ENCODE data around the gene SLC7A5. TPM values are rescaled to one million over a fixed set of nuclear protein-coding genes. Genes with fewer than 3 reads are reported as not detected.
"Not testable (repeated sequence)": the region's sequence is repeated elsewhere in the genome, so short reads cannot be mapped to it uniquely, and the experiment has no call there.

The SLC7A5 gene
- total and polyA plus RNA-seq, 2 of the 13 experiments (the other 11 are each of a cell fraction or from before 2014, with no cell fraction given) = 79.6 to 155 TPM

DNA sequence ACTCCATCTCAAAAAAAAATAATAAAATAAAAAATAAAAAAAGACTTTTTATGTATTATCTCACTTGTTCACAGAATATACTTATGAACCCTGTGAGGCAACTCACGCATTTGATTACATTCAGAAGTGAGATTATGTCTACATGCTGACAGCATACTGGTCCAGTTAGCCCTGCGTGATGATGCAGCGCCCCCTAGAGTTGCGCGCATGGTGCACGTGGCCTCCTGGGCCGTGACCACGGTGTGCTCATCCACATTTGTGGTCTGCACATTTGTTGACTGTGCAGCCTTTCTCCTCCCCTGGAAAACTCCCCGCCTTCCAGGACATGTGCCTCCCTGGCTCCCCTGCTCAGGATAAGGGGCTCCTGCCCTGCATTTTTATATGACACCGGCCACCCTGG lies 20.5 kb upstream of the SLC7A5 start:
- DNase-seq (ENCODE audit: low spot score); POLR2A ChIA-PET; H3K27me3 ChIP-seq (ENCODE audit: control insufficient read depth in 1 of 2, insufficient read depth in 2 of 2, low read length in 2 of 2); H4K20me1 ChIP-seq (ENCODE audit: insufficient read depth, low read length); H3K27ac ChIP-seq (ENCODE audit: extremely low read length, insufficient read depth, low read length); H2AFZ ChIP-seq (ENCODE audit: low read length); H3K79me2 ChIP-seq (ENCODE audit: insufficient read depth, low read length); in situ Hi-C loops (cut with HindIII; ENCODE audit: extremely low pct_ligation_motif_present, low pct_unique_long_range_greater_than_20kb); H3K9ac ChIP-seq (ENCODE audit: insufficient read depth, low read depth, low read length); H3K9me3 ChIP-seq (ENCODE audit: low read length); H3K4me2 ChIP-seq (ENCODE audit: low read depth, low read length); FAIRE-seq; intact Hi-C loops (cut with micrococcal nuclease; ENCODE audit: unreplicated experiment); H3K4me3 ChIP-seq (replicated peaks in 1 of 3; ENCODE audit: insufficient read depth in 1 of 3, low read depth in 2 of 3, low read length in 3 of 3); BruUV-seq (replicated peaks): not testable (repeated sequence)
- 0 out of 3 replicates have a peak, but pooled peaks have one; percentile 2 for ATAC-seq
- Histone ChIP-seq H3K4me1 (ENCODE audit: insufficient read depth, low read length) (peaks cover 17% of the 10 kb centered on the region), H3K36me3 (replicated peaks in 1 of 2; ENCODE audit: control insufficient read depth in 1 of 2, insufficient read depth in 2 of 2, low read length in 2 of 2) (peaks cover 7 to 18% of the 10 kb centered on the region in 2 experiments; a peak in 3 of 5 replicates)
- CTCF ChIA-PET (ENCODE audit: low intra/inter-chr PET ratio, low total read pairs) = interaction anchor here (0.7 kb wide), 1 partner anchor 111 kb away, joined by 3 read pairs; no protein-coding TSS in a partner anchor
- TF ChIP-seq STAG1 (CRISPR knock-in tag; IDR thresholded peaks at IDR 0.05) (peak; percentile 62), HOXA3 (CRISPR knock-in tag; IDR thresholded peaks at IDR 0.05) (peak; percentile 64), ZBTB38 (CRISPR knock-in tag; IDR thresholded peaks at IDR 0.05) (peak; percentile 47; the same call in 1 of the 2 replicates), RAD21 (CRISPR knock-in tag; IDR thresholded peaks at IDR 0.05) (peak; percentile 36; the same call in 1 of the 2 replicates), ZNF768 (CRISPR knock-in tag; IDR thresholded peaks at IDR 0.05) (peak; percentile 30; the same call in 1 of the 2 replicates), RBM22 (optimal IDR thresholded peaks at IDR 0.05; ENCODE audit: low read length) (peak; percentile 17)
- TF ChIP-seq, protein P1, sequence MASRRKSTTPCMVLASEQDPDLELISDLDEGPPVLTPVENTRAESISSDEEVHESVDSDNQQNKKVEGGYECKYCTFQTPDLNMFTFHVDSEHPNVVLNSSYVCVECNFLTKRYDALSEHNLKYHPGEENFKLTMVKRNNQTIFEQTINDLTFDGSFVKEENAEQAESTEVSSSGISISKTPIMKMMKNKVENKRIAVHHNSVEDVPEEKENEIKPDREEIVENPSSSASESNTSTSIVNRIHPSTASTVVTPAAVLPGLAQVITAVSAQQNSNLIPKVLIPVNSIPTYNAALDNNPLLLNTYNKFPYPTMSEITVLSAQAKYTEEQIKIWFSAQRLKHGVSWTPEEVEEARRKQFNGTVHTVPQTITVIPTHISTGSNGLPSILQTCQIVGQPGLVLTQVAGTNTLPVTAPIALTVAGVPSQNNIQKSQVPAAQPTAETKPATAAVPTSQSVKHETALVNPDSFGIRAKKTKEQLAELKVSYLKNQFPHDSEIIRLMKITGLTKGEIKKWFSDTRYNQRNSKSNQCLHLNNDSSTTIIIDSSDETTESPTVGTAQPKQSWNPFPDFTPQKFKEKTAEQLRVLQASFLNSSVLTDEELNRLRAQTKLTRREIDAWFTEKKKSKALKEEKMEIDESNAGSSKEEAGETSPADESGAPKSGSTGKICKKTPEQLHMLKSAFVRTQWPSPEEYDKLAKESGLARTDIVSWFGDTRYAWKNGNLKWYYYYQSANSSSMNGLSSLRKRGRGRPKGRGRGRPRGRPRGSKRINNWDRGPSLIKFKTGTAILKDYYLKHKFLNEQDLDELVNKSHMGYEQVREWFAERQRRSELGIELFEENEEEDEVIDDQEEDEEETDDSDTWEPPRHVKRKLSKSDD (CRISPR knock-in tag; IDR thresholded peaks at IDR 0.05; ENCODE audit: low read depth) = peak; percentile 67; the same call in 1 of the 2 replicates
- TF ChIP-seq, protein P2, sequence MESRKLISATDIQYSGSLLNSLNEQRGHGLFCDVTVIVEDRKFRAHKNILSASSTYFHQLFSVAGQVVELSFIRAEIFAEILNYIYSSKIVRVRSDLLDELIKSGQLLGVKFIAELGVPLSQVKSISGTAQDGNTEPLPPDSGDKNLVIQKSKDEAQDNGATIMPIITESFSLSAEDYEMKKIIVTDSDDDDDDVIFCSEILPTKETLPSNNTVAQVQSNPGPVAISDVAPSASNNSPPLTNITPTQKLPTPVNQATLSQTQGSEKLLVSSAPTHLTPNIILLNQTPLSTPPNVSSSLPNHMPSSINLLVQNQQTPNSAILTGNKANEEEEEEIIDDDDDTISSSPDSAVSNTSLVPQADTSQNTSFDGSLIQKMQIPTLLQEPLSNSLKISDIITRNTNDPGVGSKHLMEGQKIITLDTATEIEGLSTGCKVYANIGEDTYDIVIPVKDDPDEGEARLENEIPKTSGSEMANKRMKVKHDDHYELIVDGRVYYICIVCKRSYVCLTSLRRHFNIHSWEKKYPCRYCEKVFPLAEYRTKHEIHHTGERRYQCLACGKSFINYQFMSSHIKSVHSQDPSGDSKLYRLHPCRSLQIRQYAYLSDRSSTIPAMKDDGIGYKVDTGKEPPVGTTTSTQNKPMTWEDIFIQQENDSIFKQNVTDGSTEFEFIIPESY (CRISPR knock-in tag; IDR thresholded peaks at IDR 0.05) = peak; percentile 98
- TF ChIP-seq, protein P3, sequence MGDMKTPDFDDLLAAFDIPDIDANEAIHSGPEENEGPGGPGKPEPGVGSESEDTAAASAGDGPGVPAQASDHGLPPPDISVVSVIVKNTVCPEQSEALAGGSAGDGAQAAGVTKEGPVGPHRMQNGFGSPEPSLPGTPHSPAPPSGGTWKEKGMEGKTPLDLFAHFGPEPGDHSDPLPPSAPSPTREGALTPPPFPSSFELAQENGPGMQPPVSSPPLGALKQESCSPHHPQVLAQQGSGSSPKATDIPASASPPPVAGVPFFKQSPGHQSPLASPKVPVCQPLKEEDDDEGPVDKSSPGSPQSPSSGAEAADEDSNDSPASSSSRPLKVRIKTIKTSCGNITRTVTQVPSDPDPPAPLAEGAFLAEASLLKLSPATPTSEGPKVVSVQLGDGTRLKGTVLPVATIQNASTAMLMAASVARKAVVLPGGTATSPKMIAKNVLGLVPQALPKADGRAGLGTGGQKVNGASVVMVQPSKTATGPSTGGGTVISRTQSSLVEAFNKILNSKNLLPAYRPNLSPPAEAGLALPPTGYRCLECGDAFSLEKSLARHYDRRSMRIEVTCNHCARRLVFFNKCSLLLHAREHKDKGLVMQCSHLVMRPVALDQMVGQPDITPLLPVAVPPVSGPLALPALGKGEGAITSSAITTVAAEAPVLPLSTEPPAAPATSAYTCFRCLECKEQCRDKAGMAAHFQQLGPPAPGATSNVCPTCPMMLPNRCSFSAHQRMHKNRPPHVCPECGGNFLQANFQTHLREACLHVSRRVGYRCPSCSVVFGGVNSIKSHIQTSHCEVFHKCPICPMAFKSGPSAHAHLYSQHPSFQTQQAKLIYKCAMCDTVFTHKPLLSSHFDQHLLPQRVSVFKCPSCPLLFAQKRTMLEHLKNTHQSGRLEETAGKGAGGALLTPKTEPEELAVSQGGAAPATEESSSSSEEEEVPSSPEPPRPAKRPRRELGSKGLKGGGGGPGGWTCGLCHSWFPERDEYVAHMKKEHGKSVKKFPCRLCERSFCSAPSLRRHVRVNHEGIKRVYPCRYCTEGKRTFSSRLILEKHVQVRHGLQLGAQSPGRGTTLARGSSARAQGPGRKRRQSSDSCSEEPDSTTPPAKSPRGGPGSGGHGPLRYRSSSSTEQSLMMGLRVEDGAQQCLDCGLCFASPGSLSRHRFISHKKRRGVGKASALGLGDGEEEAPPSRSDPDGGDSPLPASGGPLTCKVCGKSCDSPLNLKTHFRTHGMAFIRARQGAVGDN (CRISPR knock-in tag; IDR thresholded peaks at IDR 0.05) = peak; percentile 25; the same call in 1 of the 2 replicates
- TF ChIP-seq, protein P4, sequence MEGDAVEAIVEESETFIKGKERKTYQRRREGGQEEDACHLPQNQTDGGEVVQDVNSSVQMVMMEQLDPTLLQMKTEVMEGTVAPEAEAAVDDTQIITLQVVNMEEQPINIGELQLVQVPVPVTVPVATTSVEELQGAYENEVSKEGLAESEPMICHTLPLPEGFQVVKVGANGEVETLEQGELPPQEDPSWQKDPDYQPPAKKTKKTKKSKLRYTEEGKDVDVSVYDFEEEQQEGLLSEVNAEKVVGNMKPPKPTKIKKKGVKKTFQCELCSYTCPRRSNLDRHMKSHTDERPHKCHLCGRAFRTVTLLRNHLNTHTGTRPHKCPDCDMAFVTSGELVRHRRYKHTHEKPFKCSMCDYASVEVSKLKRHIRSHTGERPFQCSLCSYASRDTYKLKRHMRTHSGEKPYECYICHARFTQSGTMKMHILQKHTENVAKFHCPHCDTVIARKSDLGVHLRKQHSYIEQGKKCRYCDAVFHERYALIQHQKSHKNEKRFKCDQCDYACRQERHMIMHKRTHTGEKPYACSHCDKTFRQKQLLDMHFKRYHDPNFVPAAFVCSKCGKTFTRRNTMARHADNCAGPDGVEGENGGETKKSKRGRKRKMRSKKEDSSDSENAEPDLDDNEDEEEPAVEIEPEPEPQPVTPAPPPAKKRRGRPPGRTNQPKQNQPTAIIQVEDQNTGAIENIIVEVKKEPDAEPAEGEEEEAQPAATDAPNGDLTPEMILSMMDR (CRISPR knock-in tag; IDR thresholded peaks at IDR 0.05) = peak; percentile 72
- WGBS (ENCODE audit: low lambda C conversion rate) = 98% methylated on average over 10 of the region's 10 CpGs
